Adrenal gland (tissue), 5 donors: ENCODE measurements around the gene SMO.

Source experiments
- POLR2A ChIP-seq, 2 donors: fragments of 450-650 bp; IDR thresholded peaks; one replicate each; pipeline ENCODE4 v1.6.1; 2017; ENCODE audit warnings: antibody characterized with exemption in 2 of 2, mild to moderate bottlenecking in 2 of 2, moderate library complexity in 1 of 2
- TF ChIP-seq, protein P1 (sequence below), 6 experiments: fragments of 450-650 bp in 4 of 6; fragments of 200-600 bp in 2 of 6; sonication (generic) in 1 of 6; IDR thresholded peaks; 1 replicate in 5 of 6; 2 replicates in 1 of 6; pipeline versions ENCODE4 v1.5.1 to v1.8.0; 2016 to 2021; ENCODE audit warnings: antibody characterized with exemption in 6 of 6, mild to moderate bottlenecking in 2 of 6, moderate library complexity in 1 of 6
- donor health status: DM: no; HTN: no; CAD: no.

GRCh38 chr7:129203050-129203741 lies 14.8 kb downstream of the SMO start:
- TF ChIP-seq, protein P1, sequence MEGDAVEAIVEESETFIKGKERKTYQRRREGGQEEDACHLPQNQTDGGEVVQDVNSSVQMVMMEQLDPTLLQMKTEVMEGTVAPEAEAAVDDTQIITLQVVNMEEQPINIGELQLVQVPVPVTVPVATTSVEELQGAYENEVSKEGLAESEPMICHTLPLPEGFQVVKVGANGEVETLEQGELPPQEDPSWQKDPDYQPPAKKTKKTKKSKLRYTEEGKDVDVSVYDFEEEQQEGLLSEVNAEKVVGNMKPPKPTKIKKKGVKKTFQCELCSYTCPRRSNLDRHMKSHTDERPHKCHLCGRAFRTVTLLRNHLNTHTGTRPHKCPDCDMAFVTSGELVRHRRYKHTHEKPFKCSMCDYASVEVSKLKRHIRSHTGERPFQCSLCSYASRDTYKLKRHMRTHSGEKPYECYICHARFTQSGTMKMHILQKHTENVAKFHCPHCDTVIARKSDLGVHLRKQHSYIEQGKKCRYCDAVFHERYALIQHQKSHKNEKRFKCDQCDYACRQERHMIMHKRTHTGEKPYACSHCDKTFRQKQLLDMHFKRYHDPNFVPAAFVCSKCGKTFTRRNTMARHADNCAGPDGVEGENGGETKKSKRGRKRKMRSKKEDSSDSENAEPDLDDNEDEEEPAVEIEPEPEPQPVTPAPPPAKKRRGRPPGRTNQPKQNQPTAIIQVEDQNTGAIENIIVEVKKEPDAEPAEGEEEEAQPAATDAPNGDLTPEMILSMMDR (IDR thresholded peaks at IDR 0.05), result no peak
- no peak for TF ChIP-seq POLR2A (IDR thresholded peaks at IDR 0.05)
